PFSK-1 (cell line): ENCODE measurements around the gene PWWP2B.

Experiments
- FOXP2 ChIP-seq: optimal IDR thresholded peaks from 2 replicates; pipeline ENCODE3; 2011; ENCODE audit warnings: borderline replicate concordance, control low read depth, inconsistent platforms; ENCODE audit not compliant: insufficient read depth; ENCODE audit errors: extremely low read length, extremely low read depth
- POLR2AphosphoS5 ChIP-seq: IDR thresholded peaks from 2 replicates; pipeline ENCODE4 v1.6.1; 2012; ENCODE audit warnings: low read depth, mild to moderate bottlenecking, control low read depth, low read length, moderate library complexity
- REST ChIP-seq, 2 experiments: IDR thresholded peaks; 2 replicates each; pipeline versions ENCODE4 v1.6.1 to v1.8.0; 2011 to 2012; ENCODE audit warnings: low read depth in 2 of 2, low read length in 2 of 2, control low read depth in 1 of 2, inconsistent platforms in 1 of 2, mild to moderate bottlenecking in 1 of 2, moderate library complexity in 1 of 2; ENCODE audit not compliant: insufficient read depth in 1 of 2
- SIN3A ChIP-seq: IDR thresholded peaks from 2 replicates; pipeline ENCODE4 v1.6.1; 2012; ENCODE audit warnings: mild to moderate bottlenecking, low read length, moderate library complexity, borderline replicate concordance; ENCODE audit not compliant: insufficient read depth
- TAF1 ChIP-seq: IDR thresholded peaks from 2 replicates; pipeline ENCODE4 v1.6.1; 2012; ENCODE audit warnings: low read length, control low read depth, borderline replicate concordance; ENCODE audit not compliant: insufficient read depth

PWWP2B gene

GRCh38 chr10:132415255-132415654, 18.3 kb downstream of the PWWP2B start:
- TF ChIP-seq TAF1 (no peak), SIN3A (no peak), POLR2AphosphoS5 (no peak), FOXP2 (no peak), REST (IDR thresholded peaks at IDR 0.05; ENCODE audit: insufficient read depth in 1 of 2, low read depth in 2 of 2, low read length in 2 of 2) (no peak)

GRCh38 chr10:132415956-132416355, 19.0 kb downstream of the PWWP2B start:
- TF ChIP-seq FOXP2 = no peak
- no peak for TF ChIP-seq SIN3A
- TF ChIP-seq REST (IDR thresholded peaks at IDR 0.05; ENCODE audit: insufficient read depth in 1 of 2, low read depth in 2 of 2, low read length in 2 of 2) = no peak
- TF ChIP-seq POLR2AphosphoS5 = no peak
- TF ChIP-seq TAF1 = no peak

- no peak for TF ChIP-seq FOXP2
- no peak for TF ChIP-seq POLR2AphosphoS5
- TF ChIP-seq REST (IDR thresholded peaks at IDR 0.05; ENCODE audit: insufficient read depth in 1 of 2, low read depth in 2 of 2, low read length in 2 of 2) = no peak
- no peak for TF ChIP-seq SIN3A
Observed at GRCh38 chr10:132416566-132417256, 19.7 kb downstream of the PWWP2B start.

GRCh38 chr10:132417257-132417910, 20.4 kb downstream of the PWWP2B start:
- TF ChIP-seq POLR2AphosphoS5 (no peak), TAF1 (no peak), FOXP2 (no peak)

- no peak for TF ChIP-seq SIN3A
- no peak for TF ChIP-seq FOXP2
- TF ChIP-seq POLR2AphosphoS5 = no peak
- no peak for TF ChIP-seq REST (IDR thresholded peaks at IDR 0.05; ENCODE audit: insufficient read depth in 1 of 2, low read depth in 2 of 2, low read length in 2 of 2)
- TF ChIP-seq TAF1 = no peak
Observed at GRCh38 chr10:132417957-132418441, 21.0 kb downstream of the PWWP2B start.
